ENCODE data around the gene CSMD2. TPM values are rescaled to one million over a fixed set of nuclear protein-coding genes. Genes with fewer than 3 reads are reported as not detected.

The CSMD2 gene
- total RNA-seq, 4 donors from 2014 or later, result 0.60 to 2.5 (median 1.2) TPM

DNA sequence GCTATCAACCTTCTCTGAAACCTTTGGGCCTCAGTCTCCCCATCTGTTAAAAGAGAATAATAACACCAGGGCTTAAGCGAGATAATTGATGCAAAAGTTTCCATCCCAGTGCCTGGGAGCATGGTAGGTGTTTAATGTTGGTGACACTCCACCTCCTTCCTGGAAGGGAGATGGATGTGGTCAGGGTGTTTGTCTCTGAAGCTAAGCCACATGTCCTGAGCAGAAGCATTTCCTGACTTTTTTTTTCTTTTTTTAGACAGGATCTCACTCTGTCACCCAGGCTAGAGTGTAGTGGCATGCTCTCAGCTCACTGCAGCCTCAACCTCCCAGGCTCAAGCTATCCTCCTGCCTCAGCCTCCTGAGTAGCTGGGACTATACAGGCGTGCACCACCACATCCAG is 373.8 kb downstream of the CSMD2 start:
- no peak for DNase-seq (ENCODE audit: low spot score in 2 of 2)
- TF ChIP-seq, protein P1, sequence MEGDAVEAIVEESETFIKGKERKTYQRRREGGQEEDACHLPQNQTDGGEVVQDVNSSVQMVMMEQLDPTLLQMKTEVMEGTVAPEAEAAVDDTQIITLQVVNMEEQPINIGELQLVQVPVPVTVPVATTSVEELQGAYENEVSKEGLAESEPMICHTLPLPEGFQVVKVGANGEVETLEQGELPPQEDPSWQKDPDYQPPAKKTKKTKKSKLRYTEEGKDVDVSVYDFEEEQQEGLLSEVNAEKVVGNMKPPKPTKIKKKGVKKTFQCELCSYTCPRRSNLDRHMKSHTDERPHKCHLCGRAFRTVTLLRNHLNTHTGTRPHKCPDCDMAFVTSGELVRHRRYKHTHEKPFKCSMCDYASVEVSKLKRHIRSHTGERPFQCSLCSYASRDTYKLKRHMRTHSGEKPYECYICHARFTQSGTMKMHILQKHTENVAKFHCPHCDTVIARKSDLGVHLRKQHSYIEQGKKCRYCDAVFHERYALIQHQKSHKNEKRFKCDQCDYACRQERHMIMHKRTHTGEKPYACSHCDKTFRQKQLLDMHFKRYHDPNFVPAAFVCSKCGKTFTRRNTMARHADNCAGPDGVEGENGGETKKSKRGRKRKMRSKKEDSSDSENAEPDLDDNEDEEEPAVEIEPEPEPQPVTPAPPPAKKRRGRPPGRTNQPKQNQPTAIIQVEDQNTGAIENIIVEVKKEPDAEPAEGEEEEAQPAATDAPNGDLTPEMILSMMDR (IDR thresholded peaks at IDR 0.05), result no peak
- no peak for TF ChIP-seq POLR2A (IDR thresholded peaks at IDR 0.05)
- no peak for TF ChIP-seq EP300 (IDR thresholded peaks at IDR 0.05)
- WGBS, 2 donors, result 40 to 96% methylated on average over 2 of the region's 2 CpGs

GRCh38 chr1:33790577-33790976 is 374.5 kb downstream of the CSMD2 start:
- WGBS, 2 donors, result 87 to 93% methylated on average over 1 of the region's 1 CpG
- no peak overlapping the region for H3K4me3 ChIP-seq
- TF ChIP-seq POLR2A (IDR thresholded peaks at IDR 0.05) (no peak), EP300 (IDR thresholded peaks at IDR 0.05) (no peak)
- TF ChIP-seq, protein P1 (IDR thresholded peaks at IDR 0.05), result no peak
- no peak for DNase-seq (ENCODE audit: low spot score in 2 of 2)
- H3K4me1 ChIP-seq, result no peaks in the 10 kb centered on the region
- no peaks in the 10 kb centered on the region for H3K27me3 ChIP-seq
- no peak overlapping the region for H3K27ac ChIP-seq
- H3K36me3 ChIP-seq, result no peaks in the 10 kb centered on the region
- H3K9me3 ChIP-seq, result peaks cover 0 to 6% (median 0%) of the 10 kb centered on the region in 4 donors

More for the DNA sequence above, 373.8 kb downstream of the CSMD2 start:
- no peaks in the 10 kb centered on the region for H3K36me3 ChIP-seq
- no peaks in the 10 kb centered on the region for H3K27me3 ChIP-seq
- H3K27ac ChIP-seq, result no peak overlapping the region
- peaks cover 0 to 12% (median 0%) of the 10 kb centered on the region in 4 donors for H3K9me3 ChIP-seq
- H3K4me1 ChIP-seq, result no peaks in the 10 kb centered on the region
- no peak overlapping the region for H3K4me3 ChIP-seq

- Histone ChIP-seq H3K4me3 (no peak overlapping the region), H3K27me3 (no peaks in the 10 kb centered on the region), H3K36me3 (no peaks in the 10 kb centered on the region), H3K27ac (no peak overlapping the region), H3K4me1 (no peaks in the 10 kb centered on the region), H3K9me3 (no peaks in the 10 kb centered on the region)
- DNase-seq (ENCODE audit: low spot score in 2 of 2), result no peak
- TF ChIP-seq EP300 (IDR thresholded peaks at IDR 0.05) (no peak), POLR2A (IDR thresholded peaks at IDR 0.05) (no peak)
- TF ChIP-seq, protein P1 (IDR thresholded peaks at IDR 0.05), result no peak
- WGBS, 2 donors, result 55 to 81% methylated on average over 3 of the region's 3 CpGs
Observed at GRCh38 chr1:33784876-33785275, 380.2 kb downstream of the CSMD2 start.

- Histone ChIP-seq H3K27ac (no peak overlapping the region), H3K36me3 (no peaks in the 10 kb centered on the region), H3K4me3 (no peak overlapping the region), H3K9me3 (no peaks in the 10 kb centered on the region), H3K27me3 (no peaks in the 10 kb centered on the region), H3K4me1 (no peaks in the 10 kb centered on the region)
- 88 to 89% methylated on average over 7 of the region's 7 CpGs for WGBS, 2 donors
- DNase-seq (ENCODE audit: low spot score in 2 of 2), result no peak
- TF ChIP-seq, protein P1 (IDR thresholded peaks at IDR 0.05), result no peak
- TF ChIP-seq EP300 (IDR thresholded peaks at IDR 0.05), result no peak
- no peak for TF ChIP-seq POLR2A (IDR thresholded peaks at IDR 0.05)
Observed at GRCh38 chr1:33782776-33783175, 382.3 kb downstream of the CSMD2 start.

DNA sequence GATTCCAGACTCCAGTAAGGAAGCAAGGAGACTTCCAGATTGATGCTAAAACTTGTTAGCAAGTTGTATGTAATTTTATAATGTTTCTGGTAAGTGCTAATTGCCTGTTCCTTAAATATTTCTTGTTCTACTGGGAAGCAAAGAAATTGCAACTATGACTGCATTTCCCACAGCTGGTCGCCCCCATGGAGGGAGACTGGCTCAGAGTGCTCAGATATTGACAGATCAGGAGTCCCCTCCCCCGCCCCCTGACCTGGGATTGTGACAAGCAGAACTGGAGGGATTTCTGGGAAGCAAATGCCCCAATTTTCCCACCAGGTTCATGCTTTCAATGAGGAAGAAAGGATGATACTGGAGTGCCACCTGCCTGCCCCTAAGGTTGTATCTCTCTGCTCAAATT is 383.4 kb downstream of the CSMD2 start:
- no peak for DNase-seq (ENCODE audit: low spot score in 2 of 2)
- Histone ChIP-seq H3K4me3 (no peak overlapping the region), H3K27me3 (no peaks in the 10 kb centered on the region), H3K27ac (no peak overlapping the region), H3K4me1 (no peaks in the 10 kb centered on the region), H3K9me3 (no peaks in the 10 kb centered on the region), H3K36me3 (no peaks in the 10 kb centered on the region)
- TF ChIP-seq POLR2A (IDR thresholded peaks at IDR 0.05) (no peak), EP300 (IDR thresholded peaks at IDR 0.05) (no peak)
- TF ChIP-seq, protein P1 (IDR thresholded peaks at IDR 0.05), result no peak
- WGBS, 2 donors, result 81 to 83% methylated on average over 2 of the region's 2 CpGs
